Fibroblast of lung (primary cell): Measurements from ENCODE around the gene TANGO2.

Experiments
- CTCF ChIP-seq, 2 donors: IDR thresholded peaks in 1 of 2; conservative IDR thresholded peaks in 1 of 2; 1 replicate in 1 of 2; 2 replicates in 1 of 2; pipeline ENCODE4 v1.5.1; 2011 to 2012; ENCODE audit warnings: low read length in 2 of 2, control low read depth in 1 of 2, inconsistent platforms in 1 of 2, low read depth in 1 of 2, mild to moderate bottlenecking in 1 of 2
- EZH2 ChIP-seq: IDR thresholded peaks from 2 replicates; pipeline ENCODE4 v1.5.1; 2012; ENCODE audit warnings: low read length, control low read depth, mild to moderate bottlenecking; ENCODE audit errors: missing control alignments

- TF ChIP-seq CTCF (conservative IDR thresholded peaks at IDR 0.05 in 1 of 2, IDR thresholded peaks at IDR 0.05 in 1 of 2; ENCODE audit: low read depth in 1 of 2, low read length in 2 of 2), result no peak
- no peak for TF ChIP-seq EZH2
Observed at GRCh38 chr22:20008221-20008995, 12.5 kb upstream of the TANGO2 start.
